ENCODE measurements around the gene NKD2.

DNA sequence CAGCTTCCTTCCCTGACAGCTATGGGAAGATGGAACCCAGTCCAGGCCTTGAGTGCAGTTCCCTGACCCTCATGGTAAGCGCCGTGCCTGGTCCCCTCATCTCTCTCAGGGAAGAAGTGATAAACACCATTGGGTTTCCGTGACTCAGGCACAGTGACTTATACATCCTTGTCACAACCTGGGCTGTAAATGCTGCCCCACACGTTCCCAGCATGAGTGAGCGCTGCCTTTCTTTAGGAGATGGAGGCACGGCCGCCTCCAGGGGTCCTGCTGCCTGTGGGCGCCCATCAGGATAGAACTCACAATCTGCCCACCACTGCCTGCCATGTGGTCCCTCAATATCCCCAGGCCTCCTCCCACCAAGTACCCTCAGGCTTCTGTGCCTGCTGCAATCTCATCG is 8.3 kb upstream of the NKD2 start:
- TF ChIP-seq, protein P1, sequence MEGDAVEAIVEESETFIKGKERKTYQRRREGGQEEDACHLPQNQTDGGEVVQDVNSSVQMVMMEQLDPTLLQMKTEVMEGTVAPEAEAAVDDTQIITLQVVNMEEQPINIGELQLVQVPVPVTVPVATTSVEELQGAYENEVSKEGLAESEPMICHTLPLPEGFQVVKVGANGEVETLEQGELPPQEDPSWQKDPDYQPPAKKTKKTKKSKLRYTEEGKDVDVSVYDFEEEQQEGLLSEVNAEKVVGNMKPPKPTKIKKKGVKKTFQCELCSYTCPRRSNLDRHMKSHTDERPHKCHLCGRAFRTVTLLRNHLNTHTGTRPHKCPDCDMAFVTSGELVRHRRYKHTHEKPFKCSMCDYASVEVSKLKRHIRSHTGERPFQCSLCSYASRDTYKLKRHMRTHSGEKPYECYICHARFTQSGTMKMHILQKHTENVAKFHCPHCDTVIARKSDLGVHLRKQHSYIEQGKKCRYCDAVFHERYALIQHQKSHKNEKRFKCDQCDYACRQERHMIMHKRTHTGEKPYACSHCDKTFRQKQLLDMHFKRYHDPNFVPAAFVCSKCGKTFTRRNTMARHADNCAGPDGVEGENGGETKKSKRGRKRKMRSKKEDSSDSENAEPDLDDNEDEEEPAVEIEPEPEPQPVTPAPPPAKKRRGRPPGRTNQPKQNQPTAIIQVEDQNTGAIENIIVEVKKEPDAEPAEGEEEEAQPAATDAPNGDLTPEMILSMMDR (IDR thresholded peaks at IDR 0.05), result no peak
- TF ChIP-seq ZFX (IDR thresholded peaks at IDR 0.05; ENCODE audit: borderline replicate concordance), result no peak
